Transverse colon (tissue), 3 donors: ENCODE measurements around the gene APPL1.

Source experiments
- POLR2A ChIP-seq: fragments of 450-650 bp; IDR thresholded peaks from one replicate; pipeline ENCODE4 v1.6.1; 2016; ENCODE audit warnings: antibody characterized with exemption, mild to moderate bottlenecking, moderate library complexity
- TF ChIP-seq, protein P1 (sequence below), 5 experiments: fragments of 200-600 bp in 3 of 5; fragments of 450-650 bp in 2 of 5; sonication (generic) in 3 of 5; IDR thresholded peaks; 1 replicate in 2 of 5; 2 replicates in 3 of 5; pipeline ENCODE4 v1.5.1; 2016 to 2017; ENCODE audit warnings: antibody characterized with exemption in 5 of 5, inconsistent platforms in 3 of 5, mild to moderate bottlenecking in 2 of 5, moderate library complexity in 1 of 5

DNA sequence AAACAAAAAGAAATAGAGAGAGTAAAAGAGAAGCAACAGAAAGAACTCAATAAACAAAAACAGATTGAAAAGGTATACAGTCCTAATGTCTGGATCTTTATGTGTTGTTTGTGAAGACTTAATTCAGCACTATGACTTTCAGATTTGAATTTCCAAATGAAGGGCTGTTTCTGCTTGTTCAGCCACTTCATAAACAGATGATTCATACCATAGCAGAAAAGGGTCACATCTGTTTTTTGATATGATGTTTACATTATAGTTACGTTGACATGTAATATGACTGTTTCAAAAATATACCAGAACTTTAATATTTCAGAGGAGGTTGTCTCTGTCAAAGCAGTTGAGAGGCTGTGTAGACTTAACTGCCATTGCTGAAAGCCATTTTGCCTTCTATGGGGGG is 40.9 kb downstream of the APPL1 start:
- TF ChIP-seq, protein P1, sequence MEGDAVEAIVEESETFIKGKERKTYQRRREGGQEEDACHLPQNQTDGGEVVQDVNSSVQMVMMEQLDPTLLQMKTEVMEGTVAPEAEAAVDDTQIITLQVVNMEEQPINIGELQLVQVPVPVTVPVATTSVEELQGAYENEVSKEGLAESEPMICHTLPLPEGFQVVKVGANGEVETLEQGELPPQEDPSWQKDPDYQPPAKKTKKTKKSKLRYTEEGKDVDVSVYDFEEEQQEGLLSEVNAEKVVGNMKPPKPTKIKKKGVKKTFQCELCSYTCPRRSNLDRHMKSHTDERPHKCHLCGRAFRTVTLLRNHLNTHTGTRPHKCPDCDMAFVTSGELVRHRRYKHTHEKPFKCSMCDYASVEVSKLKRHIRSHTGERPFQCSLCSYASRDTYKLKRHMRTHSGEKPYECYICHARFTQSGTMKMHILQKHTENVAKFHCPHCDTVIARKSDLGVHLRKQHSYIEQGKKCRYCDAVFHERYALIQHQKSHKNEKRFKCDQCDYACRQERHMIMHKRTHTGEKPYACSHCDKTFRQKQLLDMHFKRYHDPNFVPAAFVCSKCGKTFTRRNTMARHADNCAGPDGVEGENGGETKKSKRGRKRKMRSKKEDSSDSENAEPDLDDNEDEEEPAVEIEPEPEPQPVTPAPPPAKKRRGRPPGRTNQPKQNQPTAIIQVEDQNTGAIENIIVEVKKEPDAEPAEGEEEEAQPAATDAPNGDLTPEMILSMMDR (IDR thresholded peaks at IDR 0.05), result no peak
- no peak for TF ChIP-seq POLR2A
